GM18519 (cell line): Measurements from ENCODE around the gene MGARP.

Source experiments
- ATAC-seq: cut with Tn5 transposase; IDR thresholded peaks from one replicate; pipeline ENCODE4 v1.9.1; 2021; ENCODE audit warnings: mild to moderate bottlenecking, moderate library complexity; ENCODE audit not compliant: unreplicated experiment, low FRiP score

Gene MGARP

DNA sequence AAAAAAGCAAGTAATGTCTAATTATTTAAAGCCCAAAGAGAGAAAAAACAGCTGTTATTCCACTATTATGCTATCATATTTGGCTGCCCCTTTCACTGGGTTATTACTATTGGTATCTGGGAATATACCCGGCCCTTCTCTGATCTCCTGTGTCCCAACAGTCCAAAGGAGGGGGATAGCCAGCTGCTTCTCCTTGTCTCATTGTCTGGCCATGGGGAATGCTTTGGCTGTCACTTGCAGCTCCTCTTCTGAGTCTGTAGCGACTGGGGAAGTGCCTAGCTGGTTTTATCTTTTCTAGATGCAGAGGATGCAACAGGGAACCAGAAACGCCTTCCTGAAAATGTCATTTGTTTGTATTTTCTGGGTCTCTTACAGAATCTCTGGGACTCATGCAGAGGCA, 33.9 kb downstream of the MGARP start:
- ATAC-seq, result no peak

DNA sequence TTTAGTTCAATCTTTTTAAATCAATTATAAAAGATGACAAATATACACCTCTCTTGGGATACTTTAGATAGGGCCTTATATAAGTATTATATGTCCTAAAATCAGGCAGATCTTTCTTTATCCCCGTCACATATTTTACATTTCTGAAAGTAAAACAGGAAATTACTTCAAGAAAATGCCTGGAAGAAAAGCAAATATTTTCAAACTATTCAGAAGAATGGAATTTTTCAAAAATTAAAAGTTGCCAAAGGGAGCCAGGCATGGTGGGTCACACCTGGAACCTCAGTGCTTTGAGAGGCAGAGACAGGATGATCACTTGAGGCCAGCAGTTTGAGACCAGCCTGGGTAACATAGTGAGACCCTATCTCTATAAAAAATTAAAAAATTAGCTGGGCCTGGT, 34.4 kb downstream of the MGARP start:
- ATAC-seq, result no peak

DNA sequence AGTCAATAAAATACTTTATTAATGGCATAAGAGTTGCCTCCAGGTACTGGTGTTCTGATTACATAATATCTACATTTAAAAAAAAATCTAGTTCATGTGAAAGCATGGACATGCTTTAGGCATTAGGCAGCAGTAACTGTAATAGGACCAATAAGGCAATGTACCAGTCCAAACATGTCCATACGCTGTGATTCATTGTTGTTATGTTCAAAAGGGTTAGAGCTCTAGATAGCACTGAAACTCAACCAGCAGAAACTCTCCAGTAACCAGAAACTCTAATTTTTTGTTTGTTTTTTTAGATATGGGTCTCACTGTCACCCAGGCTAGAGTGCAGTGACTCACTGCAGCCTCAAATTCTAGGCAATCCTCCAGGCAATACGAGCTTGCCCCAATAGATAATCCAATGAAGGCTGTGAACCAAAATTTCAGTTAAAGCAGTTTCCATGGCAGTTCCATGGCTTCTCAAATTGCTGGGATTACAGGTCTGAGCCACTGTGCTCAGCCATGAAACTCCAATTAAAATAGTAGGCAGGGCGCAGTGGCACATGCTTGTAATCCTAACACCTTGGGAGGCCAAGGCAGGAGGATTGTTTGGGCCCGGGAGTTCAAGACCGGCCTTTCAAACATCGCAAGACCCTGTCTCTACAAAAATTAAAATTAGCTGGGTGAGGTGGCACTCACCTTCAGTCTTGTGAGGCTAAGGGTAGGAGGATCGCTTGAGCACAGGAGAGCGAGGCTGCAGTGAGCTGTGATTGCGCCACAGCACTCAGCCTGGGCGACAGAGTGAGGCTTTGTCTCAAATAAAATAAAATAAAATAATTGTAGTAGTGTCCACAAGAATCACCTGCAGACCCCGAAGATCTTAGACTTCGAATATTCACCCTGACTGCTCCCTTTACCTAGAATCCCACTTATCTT, 36.3 kb downstream of the MGARP start:
- no peak for ATAC-seq

DNA sequence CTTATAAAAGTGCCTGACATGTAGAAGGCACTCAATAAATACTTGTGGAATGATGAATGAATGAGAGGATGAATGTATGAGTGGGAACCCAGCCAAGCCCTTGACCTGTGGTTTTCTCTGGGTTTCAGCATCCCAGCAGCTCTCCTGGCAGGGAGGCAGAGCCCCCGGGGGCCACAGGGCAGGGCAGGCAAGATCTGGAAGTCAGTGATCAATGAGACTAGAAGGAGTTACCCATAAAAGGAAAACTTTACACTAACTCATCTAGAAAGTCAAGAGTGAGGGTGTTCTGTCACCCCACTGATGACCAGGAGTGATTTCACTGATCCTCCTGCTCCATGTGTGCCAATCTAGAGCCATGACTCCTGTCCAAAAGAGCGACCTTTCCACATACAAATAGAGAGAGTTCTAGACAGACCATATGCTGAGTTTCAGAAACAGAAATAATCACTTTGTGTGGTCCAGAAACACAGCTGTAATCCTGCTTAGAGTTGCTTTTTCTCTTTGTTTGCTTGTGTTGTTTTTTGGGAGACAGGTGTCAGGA, 37.4 kb downstream of the MGARP start:
- no peak for ATAC-seq

DNA sequence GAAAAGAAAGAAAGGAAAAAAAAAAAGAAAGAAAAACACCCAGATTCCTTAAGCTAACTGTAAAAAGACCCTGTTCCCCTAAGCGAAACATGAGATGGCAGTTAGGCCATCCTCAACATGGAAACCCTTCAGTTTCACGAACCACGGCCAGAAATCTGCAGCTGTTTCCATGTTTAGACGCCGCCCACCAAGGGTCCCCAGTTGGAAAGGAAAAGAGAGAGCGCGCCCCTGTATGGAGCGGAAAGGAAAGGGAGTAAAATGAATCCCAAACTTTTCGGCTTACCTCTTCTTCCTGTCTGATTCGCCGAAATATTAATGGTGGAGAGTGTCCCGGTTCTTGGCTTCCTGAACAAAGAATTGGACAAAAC, 38.3 kb downstream of the MGARP start:
- ATAC-seq, result no peak

DNA sequence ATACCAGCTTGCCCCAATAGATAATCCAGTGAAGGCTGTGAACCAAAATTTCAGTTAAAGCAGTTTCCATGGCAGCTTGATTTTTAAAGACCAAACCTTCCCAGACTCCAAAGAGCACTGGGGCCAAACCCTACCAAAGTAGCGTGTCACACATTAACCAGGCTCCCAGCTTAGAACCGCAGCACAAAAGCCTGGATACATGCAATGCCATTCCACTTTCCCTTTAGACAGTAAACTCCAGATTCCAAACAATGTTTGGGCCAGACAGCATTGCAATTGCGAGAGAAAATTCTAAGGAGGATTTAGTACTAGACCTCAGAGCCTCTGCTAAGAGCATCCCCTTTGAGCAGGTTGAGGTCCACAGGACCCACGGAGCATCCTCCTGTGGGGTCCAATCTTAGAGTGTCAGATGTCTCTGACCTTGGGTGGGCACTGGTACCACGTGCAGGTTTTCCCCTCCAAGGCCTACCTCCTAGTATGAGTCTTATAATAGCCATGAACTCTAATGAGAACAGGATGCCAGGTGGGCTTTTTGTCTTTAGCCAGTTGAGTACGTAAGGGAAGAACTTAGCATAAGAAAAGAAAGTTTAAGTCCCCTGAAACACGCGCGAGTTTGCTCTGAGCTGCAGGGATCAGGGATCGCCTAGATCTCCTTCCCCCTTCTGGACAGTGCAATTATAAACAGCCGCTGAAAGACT, 38.8 kb downstream of the MGARP start:
- no peak for ATAC-seq

DNA sequence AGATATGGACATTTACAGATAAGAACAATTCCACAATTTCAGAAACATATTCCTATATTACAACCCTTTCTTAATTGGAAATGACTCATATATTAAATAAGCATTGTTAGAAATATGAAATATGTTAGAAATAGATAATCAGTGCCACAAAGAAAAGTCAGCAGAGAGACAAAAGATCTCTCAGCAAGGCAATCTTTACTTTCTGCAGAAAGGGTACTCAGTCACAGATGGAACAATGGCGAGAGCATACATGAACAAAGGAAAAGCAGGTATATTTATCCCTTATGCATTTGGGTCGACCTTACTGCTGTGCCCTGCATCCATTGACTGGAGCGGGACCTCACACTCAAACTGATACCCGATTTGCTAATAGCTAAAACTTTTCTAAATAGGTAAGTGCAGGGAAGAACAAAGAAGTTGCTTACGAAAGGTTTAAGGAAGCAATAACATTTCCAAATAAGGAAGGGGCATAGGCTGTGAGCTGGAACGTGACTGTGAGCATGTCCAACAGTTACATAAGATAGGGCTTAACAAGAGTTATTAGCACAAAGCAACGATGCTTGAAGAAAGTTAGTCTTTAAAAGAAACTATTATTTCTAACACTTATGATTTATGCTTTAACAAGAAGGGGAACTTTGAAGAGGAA, 40.8 kb downstream of the MGARP start:
- ATAC-seq, result no peak

DNA sequence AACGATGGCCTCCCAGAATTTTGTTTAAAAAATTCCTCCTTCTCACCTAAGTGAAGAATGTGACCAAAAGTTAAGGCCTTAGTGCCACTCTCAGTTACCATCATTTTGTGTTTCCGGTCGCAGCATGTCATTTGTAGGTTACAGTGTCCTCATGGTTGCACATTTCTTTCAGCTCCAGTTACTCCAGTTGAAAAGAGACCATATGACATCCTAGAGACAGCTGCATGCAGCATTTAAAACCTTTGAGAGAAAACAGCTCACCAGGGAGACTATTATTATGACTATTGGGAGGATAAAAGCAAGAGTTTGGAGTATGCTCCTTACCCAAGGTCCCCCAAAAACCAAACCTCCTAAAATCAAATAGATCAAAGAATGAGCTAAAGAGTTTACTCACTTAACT, 45.8 kb downstream of the MGARP start:
- ATAC-seq, result no peak

DNA sequence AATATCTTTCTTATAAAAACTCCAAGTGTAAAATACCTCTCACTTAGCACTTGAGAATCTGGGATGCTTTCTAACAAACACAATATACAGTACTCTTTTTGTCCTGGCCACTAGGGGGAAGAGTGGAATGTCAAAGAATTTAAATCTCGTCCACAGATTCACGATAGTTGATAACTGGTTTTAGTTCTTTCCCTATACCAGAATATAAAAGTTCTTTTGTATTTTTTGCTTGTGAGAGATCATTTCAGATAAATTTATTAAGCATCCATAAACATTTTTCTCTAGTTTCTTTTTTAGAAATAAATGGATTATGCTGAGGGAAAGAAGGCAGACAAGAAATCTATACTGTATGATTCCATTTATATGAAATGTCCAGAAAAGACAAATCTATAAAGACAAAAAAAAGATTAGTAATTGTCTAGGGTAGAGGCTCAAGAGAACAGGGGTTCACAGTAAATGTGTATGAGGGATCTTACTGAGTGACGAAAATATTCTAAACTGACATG, 50.4 kb downstream of the MGARP start:
- ATAC-seq, result peak; percentile 76

DNA sequence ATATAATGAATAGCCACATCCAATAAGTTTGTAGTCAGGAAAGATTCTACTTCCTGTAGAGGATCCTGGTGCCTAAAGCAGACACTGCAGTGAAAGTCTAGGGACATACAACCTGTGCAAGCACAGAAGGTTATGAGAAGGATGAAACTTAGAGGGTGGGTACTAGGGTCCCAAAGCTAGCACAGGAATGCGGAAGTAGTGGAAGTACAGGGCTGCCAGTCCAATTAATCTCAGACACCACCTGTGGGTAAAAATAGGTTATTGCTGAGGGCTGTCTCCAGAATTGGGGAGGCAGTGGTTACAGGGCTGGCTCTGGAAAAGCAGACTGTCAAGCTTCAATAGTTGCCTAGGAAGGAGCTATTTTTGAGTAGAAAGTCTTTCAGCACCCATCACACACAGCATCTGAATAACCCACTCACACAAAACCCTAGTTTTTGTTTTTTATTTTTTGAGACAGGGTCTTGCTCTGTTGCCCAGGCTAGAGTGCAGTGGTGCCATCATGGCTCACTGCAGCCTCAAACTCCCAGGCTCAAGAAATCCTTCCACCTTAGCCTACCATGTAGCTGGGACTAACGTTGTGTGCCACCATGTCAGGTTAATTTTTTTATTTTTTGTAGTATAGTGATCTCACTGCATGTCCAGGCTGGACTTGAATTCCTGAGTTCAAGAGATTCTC, 52.2 kb downstream of the MGARP start:
- no peak for ATAC-seq

DNA sequence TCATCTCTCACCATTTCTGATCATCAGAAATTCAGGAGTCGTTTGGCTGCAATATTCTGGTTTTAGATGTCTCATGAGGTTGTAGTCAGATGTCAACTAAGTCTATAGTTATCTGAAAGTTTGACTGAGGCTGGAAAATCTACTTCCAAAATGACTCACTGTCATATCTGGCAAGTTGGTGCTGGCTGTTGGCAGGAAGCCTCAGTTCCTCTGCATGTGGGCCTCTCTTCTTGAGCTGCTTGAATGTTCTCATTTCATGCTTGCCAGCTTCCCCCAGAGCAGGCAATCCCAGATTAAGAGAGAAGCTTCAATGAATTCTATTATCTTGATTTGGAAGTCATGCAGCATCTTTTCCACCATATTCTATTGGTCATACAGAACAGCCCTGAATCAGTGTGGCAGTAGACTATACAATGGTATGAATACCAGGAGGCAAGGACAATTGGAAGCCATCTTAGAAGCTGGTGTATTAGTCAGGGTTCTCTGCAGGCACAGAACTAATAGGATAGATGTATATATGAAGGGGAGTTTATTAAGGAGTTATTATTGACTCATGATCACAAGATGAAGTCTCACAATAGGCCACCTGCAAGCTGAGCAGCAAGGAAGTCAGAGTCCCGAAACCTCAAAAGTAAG, 56.2 kb downstream of the MGARP start:
- ATAC-seq, result no peak

DNA sequence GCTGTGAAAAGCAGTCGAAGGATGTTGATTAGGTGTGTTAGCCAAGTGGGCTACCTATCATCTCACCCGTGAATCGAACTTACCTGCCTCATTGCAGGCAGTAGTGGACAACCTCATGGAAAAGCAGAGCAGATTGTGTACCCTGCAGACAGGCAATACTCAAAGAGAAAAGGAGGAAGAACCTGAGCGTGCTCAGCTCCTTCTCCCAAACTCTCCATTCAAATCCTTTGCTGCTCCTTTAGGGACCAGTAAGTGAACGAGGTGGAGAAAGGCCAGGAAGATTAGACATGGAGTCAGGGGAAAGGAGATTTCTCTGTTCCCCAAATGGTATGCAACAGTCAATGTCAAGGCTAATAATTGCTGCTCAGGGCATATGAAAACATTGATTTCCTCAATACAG, 57.8 kb downstream of the MGARP start:
- ATAC-seq, result no peak

DNA sequence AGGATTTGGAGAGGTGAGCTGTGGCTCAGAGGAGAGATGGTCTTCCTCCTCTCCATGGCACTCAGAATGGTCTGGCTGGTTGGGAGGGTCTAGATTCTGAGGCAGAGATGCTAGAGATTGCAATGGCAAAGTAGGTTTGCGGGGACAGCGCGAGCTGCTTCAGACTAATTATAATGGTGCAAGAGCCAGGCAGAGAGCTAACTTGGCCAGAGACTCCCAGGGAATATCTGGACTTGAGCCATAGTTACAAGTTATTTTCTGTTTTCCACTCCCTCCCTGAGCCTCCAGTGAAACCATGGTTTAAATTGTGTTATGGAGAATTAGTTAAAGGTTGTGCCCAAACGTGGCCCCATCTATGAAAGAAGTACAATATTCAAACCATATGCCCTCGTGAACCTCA, 58.3 kb downstream of the MGARP start:
- no peak for ATAC-seq

DNA sequence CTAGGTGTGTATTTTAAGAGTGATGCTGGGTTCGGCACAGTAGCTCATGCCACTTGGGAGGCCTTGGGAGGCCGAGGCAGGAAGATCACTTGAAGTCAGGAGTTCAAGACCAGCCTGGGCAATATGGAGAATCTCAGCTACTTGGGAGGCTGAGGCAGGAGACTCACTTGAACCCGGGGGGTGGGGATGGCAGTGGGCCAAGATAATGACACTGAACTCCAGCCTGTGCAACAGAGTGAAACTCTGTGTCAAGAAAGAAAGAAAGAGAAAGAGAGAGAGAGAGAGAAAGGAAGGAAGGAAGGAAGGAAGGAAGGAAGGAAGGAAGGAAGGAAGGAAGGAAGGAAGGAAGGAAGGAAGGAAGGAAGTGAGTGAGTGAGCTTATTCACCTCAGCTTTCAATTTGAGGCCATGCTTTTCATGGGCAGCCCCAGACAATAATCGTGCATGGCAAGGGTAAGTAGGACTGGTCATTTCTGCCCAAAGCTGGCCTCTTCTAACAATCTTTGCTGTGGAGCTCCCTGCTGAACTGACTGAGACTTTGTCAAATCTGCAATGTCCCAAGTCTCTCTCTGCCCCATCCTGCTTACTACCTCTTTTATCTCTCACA, 60.5 kb downstream of the MGARP start:
- no peak for ATAC-seq
